ENCODE data around the gene TGM1.

Gene TGM1

DNA sequence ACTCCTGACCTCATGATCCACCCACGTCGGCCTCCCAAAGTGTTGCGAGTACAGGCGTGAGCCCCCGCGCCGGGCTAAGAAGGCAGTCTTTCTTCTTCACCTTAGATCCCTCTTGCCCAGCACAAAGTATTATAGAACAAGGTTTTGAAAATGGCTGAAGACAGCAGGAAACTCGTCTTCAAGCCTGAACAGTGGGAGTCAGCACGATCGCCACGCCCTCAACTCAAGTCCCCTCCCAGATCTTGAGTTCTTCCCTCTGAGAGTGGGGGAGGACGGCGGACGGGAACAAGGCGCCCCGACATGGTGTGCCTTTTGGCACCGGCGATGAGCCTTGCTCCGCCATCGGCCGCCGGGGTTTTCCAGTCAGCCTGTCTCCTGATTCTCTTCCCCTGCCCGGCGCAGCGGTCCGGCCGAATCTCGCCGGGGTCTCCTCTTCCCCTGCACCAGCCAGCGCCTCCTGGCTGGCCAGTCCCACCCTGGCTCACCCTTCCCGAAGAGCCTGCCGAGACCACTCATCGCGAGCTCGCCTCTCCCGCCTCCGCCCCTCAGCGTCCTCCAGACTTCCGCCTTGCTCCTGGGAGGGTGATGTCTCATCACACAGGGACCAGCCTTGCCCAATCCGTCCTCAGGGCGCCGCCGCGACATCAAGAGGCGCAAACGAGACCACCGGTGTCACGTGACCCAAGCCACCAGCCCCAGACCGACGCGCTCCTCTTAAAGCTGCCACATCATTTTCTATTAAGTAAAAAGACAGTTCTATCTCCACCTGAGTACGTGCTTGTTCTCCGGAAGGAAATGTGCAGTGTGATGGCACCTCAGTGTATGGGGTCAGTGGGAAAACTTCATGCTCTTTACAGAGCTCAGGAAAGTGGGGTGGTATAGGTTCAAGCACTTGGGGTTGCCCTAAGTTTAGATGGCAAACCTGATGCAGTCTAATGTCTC lies 49.8 kb downstream of the TGM1 start, which contains the start of gene CHMP4A:
Gene CHMP4A, minus strand, starts transcription at position 565 of the 942 bp plus-strand sequence. Its CDS starts 49 bp downstream, at position 516.
- TF ChIP-seq, protein P1, sequence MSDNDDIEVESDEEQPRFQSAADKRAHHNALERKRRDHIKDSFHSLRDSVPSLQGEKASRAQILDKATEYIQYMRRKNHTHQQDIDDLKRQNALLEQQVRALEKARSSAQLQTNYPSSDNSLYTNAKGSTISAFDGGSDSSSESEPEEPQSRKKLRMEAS (IDR thresholded peaks at IDR 0.05; ENCODE audit: low read depth, low read length): peak; percentile 85
- TF ChIP-seq, protein P2, sequence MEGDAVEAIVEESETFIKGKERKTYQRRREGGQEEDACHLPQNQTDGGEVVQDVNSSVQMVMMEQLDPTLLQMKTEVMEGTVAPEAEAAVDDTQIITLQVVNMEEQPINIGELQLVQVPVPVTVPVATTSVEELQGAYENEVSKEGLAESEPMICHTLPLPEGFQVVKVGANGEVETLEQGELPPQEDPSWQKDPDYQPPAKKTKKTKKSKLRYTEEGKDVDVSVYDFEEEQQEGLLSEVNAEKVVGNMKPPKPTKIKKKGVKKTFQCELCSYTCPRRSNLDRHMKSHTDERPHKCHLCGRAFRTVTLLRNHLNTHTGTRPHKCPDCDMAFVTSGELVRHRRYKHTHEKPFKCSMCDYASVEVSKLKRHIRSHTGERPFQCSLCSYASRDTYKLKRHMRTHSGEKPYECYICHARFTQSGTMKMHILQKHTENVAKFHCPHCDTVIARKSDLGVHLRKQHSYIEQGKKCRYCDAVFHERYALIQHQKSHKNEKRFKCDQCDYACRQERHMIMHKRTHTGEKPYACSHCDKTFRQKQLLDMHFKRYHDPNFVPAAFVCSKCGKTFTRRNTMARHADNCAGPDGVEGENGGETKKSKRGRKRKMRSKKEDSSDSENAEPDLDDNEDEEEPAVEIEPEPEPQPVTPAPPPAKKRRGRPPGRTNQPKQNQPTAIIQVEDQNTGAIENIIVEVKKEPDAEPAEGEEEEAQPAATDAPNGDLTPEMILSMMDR (IDR thresholded peaks at IDR 0.05; ENCODE audit: low read depth, low read length): no peak
- peak; percentile 94 for TF ChIP-seq POLR2A (IDR thresholded peaks at IDR 0.05; ENCODE audit: extremely low read depth, insufficient read length)
- TF ChIP-seq MYC (IDR thresholded peaks at IDR 0.05; ENCODE audit: low read depth, low read length): peak; percentile 77; the same call in 1 of the 2 replicates
- DNase-seq (ENCODE audit: low read depth): peak; percentile 99
- peak within 1 kb of the TSS; percentile 82 for H3K4me3 ChIP-seq (ENCODE audit: low read depth, low read length)

DNA sequence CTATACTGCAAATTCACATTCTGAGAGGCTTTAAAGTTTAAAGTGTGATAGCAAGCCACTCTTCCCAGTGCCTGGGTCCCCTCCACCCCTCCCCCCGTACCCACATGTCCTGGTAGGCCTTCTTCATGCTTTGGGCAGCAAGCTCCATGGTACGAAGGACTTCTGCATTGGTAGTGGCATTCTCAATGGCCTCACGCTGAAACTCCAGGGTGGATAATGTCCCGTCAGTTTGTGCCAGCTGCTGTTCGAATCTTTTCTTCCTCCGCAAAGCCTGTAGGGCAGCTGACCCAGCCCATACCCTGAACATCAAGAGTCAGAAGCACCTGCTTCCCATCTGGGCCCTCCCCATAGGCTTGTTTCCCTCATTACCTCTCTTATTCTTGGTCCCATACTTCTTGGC lies 51.7 kb downstream of the TGM1 start:
- no peak for DNase-seq (ENCODE audit: low read depth)
- TF ChIP-seq, protein P2 (IDR thresholded peaks at IDR 0.05; ENCODE audit: low read depth, low read length): no peak
- no peak for TF ChIP-seq MYC (IDR thresholded peaks at IDR 0.05; ENCODE audit: low read depth, low read length)
- TF ChIP-seq, protein P1 (IDR thresholded peaks at IDR 0.05; ENCODE audit: low read depth, low read length): no peak
- no peak for TF ChIP-seq POLR2A (IDR thresholded peaks at IDR 0.05; ENCODE audit: extremely low read depth, insufficient read length)
- H3K4me3 ChIP-seq (ENCODE audit: low read depth, low read length): no peak overlapping the region

DNA sequence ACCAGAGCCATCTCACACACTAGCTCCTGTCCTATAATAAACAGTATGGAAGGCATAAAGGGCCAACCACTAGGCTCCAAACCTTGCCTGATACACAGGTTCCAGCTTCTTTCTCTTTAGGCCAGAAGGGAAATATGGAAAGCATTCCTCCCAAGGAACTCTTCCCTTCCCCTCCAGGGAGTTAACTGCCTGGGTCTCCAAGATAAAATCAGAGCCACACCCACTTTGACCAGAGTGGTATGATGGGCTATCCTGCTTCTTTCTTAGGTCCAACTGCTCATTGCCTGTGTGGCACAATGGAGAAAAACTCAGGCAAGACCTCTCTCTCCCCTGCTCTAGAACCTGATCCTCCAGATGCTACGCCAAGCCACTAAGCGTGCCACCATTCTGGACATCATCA lies 55.4 kb downstream of the TGM1 start:
- no peak overlapping the region for H3K4me3 ChIP-seq (ENCODE audit: low read depth, low read length)
- TF ChIP-seq, protein P1 (IDR thresholded peaks at IDR 0.05; ENCODE audit: low read depth, low read length): no peak
- TF ChIP-seq MYC (IDR thresholded peaks at IDR 0.05; ENCODE audit: low read depth, low read length): no peak
- TF ChIP-seq, protein P2 (IDR thresholded peaks at IDR 0.05; ENCODE audit: low read depth, low read length): no peak
- TF ChIP-seq POLR2A (IDR thresholded peaks at IDR 0.05; ENCODE audit: extremely low read depth, insufficient read length): no peak
- no peak for DNase-seq (ENCODE audit: low read depth)

DNA sequence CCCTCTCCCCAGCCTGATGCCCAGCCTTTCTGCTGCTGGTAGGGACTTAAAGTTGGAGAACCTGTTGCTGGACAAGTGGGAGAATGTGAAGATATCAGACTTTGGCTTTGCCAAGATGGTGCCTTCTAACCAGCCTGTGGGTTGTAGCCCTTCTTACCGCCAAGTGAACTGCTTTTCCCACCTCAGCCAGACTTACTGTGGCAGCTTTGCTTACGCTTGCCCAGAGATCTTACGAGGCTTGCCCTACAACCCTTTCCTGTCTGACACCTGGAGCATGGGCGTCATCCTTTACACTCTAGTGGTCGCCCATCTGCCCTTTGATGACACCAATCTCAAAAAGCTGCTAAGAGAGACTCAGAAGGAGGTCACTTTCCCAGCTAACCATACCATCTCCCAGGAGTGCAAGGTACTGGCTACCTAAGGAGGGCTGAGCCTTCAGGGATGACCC lies 55.8 kb downstream of the TGM1 start:
- no peak overlapping the region for H3K4me3 ChIP-seq (ENCODE audit: low read depth, low read length)
- TF ChIP-seq MYC (IDR thresholded peaks at IDR 0.05; ENCODE audit: low read depth, low read length) (no peak), POLR2A (IDR thresholded peaks at IDR 0.05; ENCODE audit: extremely low read depth, insufficient read length) (no peak)
- no peak for DNase-seq (ENCODE audit: low read depth)

DNA sequence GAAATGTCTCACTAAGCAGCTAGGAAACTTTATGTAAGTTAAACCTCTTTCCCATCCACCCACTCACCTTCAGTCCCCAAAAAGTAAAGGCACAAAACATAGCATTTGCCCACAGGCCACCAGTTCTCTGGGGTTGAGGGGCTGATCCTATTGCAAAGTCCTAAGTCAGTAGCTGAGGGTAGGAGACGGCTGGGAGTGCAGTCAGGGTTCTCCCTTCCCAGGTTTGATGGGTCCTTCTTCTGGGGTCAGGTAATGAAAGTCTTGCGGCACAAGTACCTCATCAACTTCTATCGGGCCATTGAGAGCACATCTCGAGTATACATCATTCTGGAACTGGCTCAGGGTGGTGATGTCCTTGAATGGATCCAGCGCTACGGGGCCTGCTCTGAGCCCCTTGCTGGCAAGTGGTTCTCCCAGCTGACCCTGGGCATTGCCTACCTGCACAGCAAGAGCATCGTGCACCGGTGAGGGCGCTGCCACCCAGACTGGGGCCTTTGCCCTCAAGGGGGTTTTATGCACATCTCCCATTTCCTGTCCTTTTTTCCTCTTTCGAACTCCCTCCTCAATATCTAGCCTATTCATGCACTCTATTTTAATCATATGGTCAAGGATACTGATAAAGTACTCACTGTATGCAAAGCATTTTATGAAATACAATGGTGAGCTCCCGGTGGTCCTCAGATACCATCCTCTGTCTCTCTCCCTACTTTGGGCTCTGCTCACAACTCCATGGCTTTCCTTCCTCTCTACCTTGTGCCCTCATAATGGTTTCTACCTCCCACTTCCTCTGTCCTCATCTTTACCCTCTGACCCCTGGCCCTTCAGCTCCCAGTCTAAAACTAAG lies 56.5 kb downstream of the TGM1 start:
- TF ChIP-seq, protein P1 (IDR thresholded peaks at IDR 0.05; ENCODE audit: low read depth, low read length): no peak
- TF ChIP-seq MYC (IDR thresholded peaks at IDR 0.05; ENCODE audit: low read depth, low read length): no peak
- TF ChIP-seq POLR2A (IDR thresholded peaks at IDR 0.05; ENCODE audit: extremely low read depth, insufficient read length): no peak
- TF ChIP-seq, protein P2 (IDR thresholded peaks at IDR 0.05; ENCODE audit: low read depth, low read length): no peak
- no peak overlapping the region for H3K4me3 ChIP-seq (ENCODE audit: low read depth, low read length)
- no peak for DNase-seq (ENCODE audit: low read depth)
